Esophagus squamous epithelium (tissue), 4 donors: ENCODE results near the gene CNKSR3.
A peak's percentile ranks its signal among the peaks of the same experiment; 100 is the strongest.

ENCODE experiments used
- CTCF ChIP-seq, 6 experiments: fragments of 450-650 bp in 4 of 6; fragments of 200-600 bp in 2 of 6; sonication (generic) in 2 of 6; IDR thresholded peaks; one replicate each; pipeline ENCODE4 v1.5.1; 2016 to 2019; ENCODE audit warnings: antibody characterized with exemption in 6 of 6, mild to moderate bottlenecking in 4 of 6, moderate library complexity in 4 of 6
- POLR2A ChIP-seq, 4 donors: fragments of 450-650 bp; IDR thresholded peaks; one replicate each; pipeline ENCODE4 v1.6.1; 2017; ENCODE audit warnings: antibody characterized with exemption in 4 of 4, mild to moderate bottlenecking in 4 of 4, moderate library complexity in 3 of 4

- TF ChIP-seq CTCF (IDR thresholded peaks at IDR 0.05), result no peak
- TF ChIP-seq POLR2A (IDR thresholded peaks at IDR 0.05), result peak in 3 of 4 donors; percentile 4 to 80 (median 50)
Measured at GRCh38 chr6:154510144-154510905, at the start of gene CNKSR3.
